8988T (cell line): ENCODE data around the gene CATSPER4.

Source experiments
- DNase-seq: peaks from one replicate; pipeline ENCODE4 v3.0.0; 2011

CATSPER4 gene

DNA sequence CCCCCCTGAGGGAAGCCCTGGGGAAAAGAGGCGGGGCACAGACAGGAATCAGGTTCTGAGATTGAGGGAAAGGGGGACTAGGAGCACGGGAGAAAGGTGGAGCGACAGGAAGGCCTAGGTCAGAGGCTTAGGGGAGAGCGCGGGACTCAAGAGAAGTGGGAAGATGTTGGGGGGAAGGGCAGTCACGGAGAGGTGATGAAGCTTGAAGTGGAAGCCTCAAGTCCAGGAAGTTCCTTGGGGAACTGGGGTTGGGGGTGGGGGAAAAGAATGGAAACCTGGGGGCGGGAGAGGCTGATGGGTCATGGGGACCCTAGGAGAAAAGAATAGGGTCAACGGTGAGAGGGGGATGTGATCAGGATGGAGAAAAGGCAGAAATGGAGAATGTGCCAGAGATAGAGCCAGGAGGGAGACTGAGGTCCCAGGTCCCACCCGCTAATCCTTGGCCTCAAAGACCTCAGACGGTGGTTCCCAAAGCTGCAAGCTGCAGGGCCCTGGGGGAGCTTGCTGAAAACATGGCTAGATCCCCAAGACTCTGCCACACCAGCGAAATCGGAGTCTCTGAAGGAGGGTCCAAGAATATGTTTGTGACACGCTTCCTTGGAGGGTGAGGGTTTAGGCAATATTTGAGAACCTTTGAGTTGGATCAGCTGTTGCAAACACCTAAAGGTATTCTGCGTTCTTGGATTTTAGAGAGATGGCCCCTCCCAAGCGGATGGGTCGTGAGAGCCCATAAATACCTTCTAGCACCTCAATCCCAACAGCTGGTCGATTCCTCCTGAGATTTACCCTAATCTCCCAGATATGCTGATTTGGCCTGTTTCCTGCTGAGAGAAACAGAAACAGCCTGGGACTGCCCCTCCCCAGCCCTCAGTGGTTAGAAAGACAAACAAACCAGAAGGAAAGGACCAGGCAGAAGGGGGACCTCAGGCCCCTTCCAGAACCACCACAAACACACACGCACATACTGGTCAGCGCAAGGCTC, 25.2 kb upstream of the CATSPER4 start:
- no peak for DNase-seq

DNA sequence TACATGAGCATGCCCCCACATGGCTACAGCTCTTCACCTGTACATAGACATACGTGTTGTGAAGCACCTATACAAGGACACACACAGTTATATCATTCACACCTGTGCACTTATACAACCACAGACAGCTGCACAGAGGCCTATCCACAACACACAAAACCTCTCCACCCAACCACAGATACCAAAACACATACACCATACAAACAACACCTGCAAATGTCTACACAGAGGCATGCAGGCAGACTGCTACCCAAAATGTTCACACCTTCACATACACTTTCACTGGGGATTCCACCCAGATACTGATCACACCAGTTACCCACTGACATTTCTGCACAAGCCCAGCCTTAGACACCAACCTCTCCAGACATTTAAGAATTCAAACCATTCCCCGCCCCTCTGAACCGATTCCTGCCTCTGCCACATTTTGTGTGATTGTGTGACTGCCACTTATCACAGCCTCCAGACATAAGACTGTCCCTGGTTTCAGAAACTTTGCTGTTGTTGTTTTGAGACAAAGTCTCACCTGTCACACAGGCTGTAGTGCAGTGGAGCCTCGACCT, 23.6 kb upstream of the CATSPER4 start:
- DNase-seq: no peak

DNA sequence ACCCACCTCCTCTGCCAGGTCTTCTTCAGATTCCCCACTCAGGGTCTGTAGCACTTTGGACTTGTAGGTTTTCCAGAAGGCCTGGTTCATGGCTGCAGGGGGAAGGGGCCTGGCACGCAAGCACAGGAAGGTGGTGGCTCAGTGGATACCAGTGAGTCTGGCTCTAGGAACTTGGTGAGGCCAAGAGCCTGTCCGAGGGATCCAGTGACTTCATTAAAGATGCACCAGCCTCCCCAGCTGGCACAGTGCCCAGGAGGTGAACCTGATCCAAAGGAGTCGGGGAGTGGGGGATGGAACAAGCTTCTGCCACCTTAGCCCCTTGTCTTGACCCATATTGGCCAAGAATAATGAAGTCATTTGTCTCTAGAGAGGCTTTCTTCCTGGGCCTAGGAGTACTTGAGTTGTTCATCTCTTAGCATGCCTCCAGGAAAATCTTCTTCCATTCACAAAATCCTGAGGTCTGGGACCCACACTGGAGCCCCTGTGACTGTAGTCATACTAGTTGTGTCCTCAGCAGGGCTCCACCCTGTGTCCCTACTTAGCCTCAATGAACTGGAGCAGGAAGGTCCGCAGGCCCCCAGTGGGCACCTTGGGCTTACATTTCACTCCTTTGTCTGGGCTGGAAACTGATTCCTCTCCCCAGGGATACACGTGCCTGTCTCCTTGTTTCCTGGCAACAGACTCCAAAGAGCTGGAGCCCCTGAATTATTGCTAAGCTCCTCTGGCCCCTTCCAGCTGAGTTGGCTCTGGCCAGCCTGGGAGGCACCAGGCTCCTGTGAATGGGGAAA, 21.8 kb upstream of the CATSPER4 start, which contains the start of gene C1orf232:
Gene C1orf232, minus strand, starts transcription at position 554 of the 788 bp plus-strand sequence. Its CDS starts 464 bp downstream, at position 90.
- no peak for DNase-seq

DNA sequence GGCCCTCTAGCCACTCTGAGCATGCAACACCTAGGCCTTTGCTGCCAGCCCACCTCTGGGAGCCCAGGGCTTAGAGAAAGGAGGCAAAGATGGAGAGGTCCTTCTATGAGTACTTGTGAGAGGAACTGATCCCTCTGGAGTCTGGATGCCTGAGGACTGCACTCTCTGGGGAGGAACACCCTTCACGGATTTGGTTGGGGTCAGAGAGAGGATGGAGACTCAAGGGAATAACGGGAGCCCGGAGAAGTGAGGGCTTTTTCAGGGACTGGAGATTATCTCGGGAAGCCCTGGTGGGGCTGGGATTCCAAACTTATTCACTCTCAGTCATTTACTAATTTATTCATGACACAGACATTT, 21.2 kb upstream of the CATSPER4 start:
- no peak for DNase-seq

DNA sequence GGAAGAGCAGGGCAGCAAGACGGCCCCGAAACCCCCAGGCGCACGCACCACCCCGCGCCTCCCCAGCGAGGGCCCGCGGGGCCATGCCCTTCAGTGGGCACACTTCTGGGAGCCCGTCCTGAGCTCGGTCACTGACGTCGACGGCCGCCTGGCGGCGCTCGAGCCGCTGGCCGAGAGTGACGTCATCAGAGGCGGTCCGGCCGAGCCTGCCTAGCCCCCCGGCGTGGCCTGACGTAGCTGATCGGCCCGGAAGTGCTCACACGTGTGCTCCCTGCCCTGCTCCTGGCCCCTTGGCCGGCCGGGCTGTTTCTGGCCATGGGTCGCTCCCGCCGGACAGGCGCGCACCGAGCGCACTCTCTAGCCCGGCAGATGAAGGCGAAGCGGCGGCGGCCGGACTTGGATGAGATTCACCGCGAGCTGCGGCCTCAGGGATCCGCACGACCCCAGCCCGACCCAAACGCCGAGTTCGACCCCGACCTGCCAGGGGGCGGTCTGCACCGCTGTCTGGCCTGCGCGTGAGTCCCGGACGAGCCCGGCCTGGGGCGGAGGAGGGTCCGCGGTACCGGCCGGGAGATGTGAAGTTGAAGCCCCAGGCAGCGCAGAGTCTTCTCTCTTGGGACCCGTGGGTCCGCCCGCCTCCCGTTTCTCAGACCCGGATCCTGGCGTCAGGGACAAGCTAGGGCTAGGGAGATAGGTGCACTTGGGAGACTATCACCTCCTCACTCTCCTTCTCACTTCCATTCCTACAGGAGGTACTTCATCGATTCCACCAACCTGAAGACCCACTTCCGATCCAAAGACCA, 20.5 kb upstream of the CATSPER4 start, which contains the start of gene ZNF593:
Gene ZNF593, plus strand, starts transcription at position 240 of the 803 bp plus-strand sequence. Its CDS starts 76 bp downstream, at position 316.
- peak; percentile 96 for DNase-seq

DNA sequence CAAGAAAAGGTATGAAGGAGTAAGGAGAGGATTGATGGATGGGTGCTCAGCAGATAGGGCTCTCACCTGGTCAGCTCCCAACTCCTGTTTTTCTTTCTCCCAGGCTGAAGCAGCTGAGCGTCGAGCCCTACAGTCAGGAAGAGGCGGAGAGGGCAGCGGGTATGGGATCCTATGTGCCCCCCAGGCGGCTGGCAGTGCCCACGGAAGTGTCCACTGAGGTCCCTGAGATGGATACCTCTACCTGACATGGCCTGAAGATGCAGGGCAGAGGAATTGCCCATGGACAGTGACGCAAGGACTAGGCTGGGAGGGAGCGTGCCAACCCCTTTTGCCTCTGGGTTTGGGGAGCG, 20.0 kb upstream of the CATSPER4 start:
- no peak for DNase-seq

DNA sequence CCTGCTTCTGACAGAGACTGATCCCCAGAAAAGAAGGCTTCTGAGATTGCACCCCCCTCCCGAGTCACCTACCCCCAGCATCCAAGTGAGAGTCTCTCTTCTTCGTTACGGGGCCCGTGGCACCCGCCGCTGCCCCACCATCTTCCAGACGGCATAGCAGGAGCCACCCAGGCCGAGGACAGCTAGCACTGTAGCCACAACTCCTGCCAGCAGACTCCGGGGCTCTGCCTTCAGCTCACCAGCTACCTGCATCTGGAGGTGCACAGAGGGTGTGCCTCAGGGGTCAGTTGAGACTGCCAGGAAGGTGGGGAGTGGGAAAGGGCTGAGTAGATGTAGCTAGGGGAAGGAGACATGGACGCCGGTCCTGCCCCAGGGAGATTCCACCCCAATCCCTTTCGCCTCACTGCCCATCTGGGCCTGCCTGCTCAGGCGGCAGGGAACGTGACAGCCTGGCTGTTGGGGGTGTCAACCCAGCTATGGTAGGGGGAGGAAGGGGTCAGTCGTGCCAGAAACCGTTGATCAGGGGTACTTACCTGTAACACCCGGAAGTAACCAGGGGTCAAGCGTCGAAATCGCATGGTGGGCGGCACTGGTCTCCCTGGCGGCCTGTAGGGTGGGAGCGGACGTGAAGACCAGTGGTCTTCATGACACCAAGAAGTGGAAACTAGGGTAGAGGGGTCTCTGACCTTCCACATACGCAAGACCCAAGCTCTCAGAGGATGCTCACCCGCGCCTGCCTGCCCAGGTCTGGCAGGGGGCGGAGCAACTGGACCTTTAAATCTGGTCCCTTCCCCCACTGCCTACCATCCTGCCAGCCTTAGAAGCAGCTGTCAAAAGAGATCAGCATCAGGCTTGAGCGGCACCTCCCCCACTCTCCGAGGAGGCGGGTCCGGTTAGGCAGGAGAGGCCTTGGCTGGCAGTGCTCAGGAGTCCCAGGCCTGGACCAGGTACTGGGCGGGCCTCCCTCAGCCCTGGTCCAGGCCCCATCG, 19.0 kb upstream of the CATSPER4 start, which contains the start of gene ZNF593OS:
Gene ZNF593OS, minus strand, starts transcription at position 749 of the 989 bp plus-strand sequence. Its CDS starts 171 bp downstream, at position 578.
- DNase-seq: peak; percentile 4

DNA sequence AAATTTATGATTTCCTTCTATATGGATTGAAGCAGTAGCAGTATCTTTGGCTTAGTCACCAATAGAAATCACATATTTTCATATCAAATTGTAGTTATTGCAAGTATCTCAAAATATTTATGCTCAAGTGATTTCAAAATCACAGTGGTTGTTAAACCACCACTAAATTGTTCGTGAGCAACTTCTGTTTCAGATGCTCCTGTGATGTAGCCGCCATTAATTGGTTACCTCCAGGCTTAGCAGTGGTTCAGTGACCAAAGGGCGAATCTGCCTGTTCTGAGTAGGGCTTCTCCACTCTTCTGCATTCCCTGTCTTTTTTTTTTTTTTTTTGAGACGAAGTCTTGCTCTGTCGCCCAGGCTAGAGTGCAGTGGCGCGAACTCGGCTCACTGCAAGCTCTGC, 15.1 kb upstream of the CATSPER4 start:
- no peak for DNase-seq

DNA sequence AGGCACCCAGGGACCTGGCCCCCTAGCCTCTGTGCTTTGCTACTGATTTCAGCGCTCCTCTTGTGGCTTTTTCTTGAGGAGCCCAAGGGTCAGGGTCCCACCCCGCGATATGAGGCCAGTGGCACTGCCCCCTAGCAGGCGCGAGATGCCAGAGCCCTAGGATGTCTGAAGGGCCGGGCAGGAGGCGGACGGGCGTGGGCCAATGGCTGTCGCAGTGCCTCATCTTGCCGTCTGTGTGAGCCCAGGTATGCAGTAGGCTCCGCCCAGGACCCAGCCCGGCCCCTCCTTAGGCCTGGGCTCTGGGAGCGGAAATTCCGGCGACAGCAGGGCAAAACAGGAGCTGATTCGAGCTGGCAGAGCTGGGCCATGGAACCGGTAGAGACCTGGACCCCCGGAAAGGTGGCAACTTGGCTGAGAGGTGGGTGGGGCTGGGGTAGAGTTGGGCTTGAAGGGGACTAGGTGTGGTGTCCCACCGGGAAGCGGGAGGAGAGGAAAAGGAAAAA, 13.2 kb upstream of the CATSPER4 start, which contains the start of gene CNKSR1:
Gene CNKSR1, plus strand, starts transcription at position 310 of the 503 bp plus-strand sequence. Its CDS starts 57 bp downstream, at position 367.
- DNase-seq: no peak

DNA sequence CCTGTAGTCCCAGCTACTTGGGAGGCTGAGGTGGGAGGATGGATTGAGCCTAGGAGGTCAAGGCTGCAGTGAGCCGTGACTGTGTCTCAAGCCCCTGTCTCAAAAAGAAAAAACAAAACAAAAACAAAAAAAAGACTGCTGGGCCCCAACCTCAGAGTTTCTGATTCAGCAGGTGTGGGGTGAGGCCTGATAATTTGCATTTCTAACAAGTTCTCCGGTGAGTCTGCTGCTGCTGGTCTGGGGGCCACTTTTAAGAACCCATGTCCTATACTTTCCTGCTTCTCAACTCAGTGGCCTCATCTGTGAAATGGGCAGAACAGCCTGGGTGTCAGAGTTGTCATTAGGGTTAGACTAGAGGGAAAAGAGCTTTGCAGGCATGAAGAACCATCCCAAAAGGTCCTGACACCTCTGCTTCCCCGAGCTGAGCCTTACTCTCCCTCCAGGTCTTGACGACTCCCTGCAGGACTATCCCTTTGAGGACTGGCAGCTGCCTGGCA, 10.3 kb upstream of the CATSPER4 start:
- no peak for DNase-seq

DNA sequence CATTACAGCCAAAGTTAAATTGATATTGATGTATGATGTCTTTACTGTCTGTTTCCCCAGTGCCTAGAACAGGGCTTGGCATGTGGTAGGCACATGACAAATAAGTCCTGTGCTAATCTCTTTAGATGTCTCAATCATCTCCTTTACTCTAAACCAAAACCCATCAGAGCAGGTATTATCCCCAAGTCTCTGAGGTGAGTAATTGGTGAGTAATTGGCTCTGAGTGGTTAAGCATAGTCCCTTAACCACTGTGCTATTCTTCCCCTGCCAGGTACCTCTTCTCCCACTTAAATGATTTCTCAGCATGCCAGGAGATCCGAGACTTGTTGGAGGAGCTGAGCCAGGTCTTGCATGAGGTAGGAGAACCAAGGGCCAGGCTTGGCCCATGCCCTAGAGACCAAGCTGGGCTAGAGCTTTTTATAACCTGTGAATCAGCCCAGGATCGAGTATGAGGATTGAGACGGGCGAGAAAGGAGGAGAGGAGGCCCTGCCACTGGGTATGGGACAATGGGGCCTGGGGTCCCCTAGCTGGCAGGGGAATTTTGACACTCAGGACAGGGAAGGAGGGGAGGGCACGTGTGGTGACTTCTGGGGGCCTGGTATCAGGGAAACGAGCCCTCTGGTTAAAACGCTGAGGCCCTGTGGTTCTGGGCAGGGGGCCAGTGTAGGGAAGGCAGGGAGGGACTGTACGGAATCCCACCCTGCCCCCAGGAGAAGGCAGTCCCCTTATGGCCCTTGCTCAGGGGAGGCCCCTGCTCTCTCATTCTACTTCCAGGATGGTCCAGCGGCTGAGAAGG, 8.6 kb upstream of the CATSPER4 start:
- no peak for DNase-seq

DNA sequence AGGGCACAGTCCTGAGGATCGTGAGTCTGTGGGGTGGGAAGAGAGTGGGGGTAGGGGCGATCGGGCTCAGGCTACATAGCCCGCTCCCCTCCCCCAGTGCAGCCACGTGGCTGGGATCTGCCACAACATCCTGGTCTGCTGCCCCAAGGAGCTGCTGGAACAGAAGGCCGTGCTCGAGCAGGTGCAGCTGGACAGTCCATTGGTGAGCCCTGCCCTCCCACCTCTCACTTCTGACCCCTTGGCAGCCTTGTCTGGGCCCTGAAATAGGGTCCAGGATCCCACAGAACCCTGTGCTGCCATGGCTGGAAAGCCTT, 8.1 kb upstream of the CATSPER4 start:
- no peak for DNase-seq

DNA sequence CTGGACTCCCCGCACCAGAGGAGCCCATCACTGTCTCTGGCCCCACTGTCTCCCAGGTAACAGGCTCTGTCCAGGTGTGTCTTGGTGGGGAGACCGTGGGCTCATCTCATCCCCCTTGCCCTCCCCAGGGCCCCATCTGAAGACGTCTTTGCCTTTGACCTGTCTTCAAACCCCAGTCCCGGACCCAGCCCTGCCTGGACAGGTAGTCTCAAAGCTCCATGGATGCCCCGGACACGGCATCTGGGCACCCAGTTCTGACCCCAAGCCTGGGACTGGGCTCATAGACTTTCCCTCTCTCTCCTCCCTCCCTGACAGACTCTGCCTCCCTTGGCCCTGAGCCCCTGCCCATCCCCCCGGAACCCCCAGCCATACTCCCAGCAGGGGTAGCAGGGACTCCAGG, 6.3 kb upstream of the CATSPER4 start:
- DNase-seq: no peak

DNA sequence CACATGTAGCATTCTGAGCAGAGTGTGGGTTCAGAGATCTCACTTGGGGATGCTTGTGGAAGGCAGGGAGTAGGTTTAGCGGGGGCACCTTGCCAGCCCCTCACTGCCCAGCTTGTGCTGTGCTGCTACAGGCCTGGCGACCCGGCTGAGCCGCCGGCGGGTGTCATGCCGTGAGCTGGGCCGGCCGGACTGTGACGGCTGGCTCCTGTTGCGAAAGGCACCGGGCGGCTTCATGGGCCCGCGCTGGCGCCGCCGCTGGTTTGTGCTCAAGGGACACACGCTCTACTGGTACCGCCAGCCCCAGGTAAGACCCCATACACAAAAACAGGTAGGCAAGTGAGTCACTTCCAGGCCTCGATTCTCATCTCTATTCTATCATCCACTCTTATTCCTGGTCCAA, 5.5 kb upstream of the CATSPER4 start:
- no peak for DNase-seq

DNA sequence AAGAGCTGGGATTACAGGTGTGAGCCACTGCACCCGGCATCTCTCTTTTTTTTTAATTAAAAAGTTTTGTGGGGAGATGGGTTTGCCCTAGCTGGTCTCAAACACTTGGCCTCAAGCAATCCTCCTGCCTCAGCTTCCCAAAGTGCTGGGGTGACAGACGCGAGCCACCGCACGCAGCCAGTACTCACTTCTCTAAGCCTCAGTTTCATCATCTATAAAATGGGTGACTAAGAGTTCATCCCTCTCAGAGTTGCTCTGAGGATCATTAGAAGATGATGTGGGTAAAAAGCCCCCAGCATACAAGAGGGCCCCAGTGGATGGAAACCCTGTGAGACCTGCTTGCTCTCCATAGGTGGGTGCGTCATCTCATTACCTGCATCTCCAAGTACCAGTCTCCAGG, 2.5 kb upstream of the CATSPER4 start:
- no peak for DNase-seq

DNA sequence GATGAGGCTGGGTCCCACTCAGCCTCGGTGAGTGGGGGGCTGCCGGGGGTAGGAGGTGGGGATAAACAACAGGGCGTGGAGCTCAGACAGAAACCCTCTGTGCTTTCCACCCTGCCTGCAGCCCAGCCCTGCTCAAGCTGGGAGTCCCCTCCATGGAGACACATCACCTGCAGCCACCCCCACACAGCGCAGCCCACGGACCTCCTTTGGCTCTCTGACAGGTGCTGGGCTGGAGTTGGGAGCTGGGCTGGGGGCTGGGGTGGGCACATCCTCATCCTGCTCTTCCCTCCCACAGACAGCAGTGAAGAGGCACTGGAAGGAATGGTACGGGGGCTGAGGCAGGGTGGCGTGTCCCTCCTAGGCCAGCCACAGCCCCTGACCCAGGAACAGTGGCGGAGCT, 1.9 kb upstream of the CATSPER4 start:
- DNase-seq: no peak

DNA sequence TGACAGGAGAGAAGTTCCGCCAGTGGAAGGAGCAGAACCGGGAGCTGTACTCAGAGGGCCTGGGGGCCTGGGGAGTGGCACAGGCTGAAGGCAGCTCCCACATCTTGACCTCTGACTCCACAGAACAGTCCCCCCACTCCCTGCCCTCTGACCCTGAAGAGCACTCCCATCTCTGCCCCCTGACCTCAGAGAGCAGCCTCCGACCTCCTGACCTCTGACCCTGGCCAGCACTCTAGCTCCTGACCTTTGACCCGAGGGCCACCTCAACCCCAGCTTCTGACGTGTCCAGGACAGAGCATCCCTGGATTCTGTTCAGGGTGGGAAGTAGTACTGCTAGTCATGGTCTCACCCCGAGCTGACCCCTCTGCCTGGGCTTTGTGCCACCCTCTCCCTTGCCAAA, 1.1 kb upstream of the CATSPER4 start:
- DNase-seq: no peak

DNA sequence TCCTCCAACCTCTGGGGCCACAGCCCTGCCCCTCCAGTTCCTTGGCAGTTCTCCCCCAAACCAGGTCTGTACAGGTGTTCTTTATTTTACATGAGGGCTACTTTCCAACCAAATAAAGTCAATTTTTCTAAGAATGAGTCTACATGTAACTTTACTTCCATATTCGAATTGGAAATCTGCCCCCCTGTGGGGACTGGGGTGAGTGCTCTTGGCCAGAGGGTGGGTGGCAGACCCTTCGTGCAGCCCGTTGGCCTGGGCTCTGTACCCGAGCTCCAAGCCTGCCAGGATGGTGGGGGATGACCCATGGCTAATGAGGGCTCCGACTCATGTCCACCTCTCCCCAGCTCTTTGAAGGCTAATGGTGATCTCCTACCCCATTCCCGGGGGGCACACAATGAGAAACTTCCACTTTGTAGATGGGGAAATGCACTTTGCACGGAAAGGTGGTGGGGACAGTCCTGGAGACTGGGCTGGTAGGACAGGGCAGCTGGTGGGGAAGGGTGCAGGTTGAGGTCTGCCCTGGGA, 589 bp upstream of the CATSPER4 start:
- no peak for DNase-seq

DNA sequence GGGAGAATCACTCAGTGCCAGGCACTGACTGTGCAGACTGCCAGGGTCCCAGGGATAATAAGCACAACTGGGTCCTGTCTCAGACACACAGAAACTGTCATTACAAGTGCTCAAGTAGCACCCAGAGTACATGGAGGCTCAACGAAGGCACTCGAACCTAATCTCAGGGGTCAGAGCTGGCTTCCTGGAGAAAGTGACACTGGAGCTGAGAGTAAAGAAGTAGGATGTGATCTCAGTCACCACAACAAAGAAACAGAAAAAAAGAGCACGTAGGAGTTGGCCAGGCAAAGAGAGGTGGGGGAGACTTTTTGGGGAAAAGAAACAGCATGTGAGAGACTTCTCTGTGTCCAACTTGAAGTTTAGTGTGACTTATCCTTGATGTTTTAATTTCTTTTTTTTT, 1.3 kb downstream of the CATSPER4 start:
- DNase-seq: no peak

DNA sequence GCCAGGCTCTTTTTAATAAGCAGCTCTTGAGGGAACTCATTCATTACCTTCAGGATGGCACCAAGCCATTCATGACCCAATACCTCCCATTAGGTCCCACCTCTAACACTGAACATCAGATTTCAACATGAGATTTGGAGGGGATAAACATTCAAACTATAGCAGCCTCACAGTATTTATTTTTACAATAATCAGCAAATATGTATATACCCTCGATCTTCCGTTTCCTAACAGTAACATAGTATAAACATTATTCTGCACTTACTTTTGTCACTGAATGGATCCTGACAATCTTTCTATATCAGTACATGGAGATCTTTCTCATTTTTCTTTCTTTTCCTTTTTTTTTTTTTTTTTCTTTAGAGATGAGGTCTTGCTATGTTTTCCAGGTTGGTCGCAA, 5.4 kb downstream of the CATSPER4 start:
- no peak for DNase-seq
